Measurements from ENCODE around the gene CRACR2A.

Gene CRACR2A

DNA sequence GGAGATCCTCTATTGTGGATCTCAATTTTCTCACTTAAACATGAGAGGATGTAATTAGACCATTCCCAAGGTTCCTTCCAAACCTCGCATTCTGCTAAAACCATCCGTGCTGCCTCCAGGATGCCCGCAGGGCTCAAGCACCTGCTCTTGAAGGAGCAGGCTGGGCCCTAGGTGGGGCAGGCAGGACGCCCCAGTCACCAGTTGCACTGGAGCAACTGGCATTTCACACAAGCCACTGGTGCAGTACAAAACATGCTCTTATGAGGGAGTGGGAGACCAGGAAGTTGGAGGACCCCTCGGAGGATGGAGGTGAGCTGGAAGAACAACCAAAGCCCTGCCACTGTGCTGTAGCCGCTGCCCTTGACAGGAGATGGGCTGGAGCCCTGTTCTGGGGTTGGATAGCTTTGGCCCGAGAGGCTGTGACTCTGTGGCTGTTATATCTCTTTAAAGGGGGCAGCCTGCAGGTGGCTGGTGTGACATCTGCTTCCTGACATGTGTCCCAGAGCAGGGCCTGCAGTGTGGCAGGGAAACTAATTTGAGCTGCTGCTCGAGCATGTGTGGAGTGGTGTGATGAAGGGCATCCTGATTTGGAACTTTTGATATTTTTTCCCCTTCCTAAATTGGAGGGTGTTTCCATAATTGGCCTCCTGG is 122.2 kb downstream of the CRACR2A start:
- CTCF ChIA-PET = no interaction called here
- DNase-seq (ENCODE audit: extremely low spot score) = no peak
- POLR2A ChIA-PET = no interaction called here
- no peak for TF ChIP-seq LEF1 (IDR thresholded peaks at IDR 0.05; ENCODE audit: borderline replicate concordance)
- no peak for TF ChIP-seq NFRKB (IDR thresholded peaks at IDR 0.05)
- TF ChIP-seq SP1 (IDR thresholded peaks at IDR 0.05) = no peak

DNA sequence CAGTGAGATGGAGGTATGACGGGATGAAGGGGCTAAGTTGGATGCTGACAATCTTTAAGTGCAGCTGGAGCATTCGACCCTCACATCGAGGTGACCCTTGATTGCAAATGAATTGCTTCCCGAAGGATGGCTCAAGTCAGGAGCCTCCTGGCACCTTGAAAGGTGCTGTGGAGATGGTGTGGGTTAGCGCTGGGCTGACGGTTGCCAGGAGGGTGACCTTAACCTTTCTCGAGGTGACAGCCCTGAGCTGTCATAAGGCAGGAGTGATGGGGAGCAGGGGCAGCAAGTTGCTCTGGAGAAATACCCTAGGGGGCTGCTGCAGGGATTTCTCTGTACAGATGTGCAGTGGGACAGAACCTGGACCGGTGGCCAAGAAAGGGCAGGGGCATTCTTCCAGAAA is 122.8 kb downstream of the CRACR2A start:
- TF ChIP-seq LEF1 (IDR thresholded peaks at IDR 0.05; ENCODE audit: borderline replicate concordance) (no peak), SP1 (IDR thresholded peaks at IDR 0.05) (no peak), FOXM1 (IDR thresholded peaks at IDR 0.05; ENCODE audit: borderline replicate concordance) (no peak), FOXA1 (IDR thresholded peaks at IDR 0.05) (no peak), ELF4 (IDR thresholded peaks at IDR 0.05) (no peak), L3MBTL2 (conservative IDR thresholded peaks at IDR 0.05) (no peak), SUZ12 (IDR thresholded peaks at IDR 0.05) (no peak), ARNT (IDR thresholded peaks at IDR 0.05) (no peak), ZNF384 (IDR thresholded peaks at IDR 0.05) (no peak)
- no peak for DNase-seq (ENCODE audit: extremely low spot score)
- ChIA-PET POLR2A (no interaction called here), CTCF (no interaction called here)

- ChIA-PET POLR2A (no interaction called here), CTCF (no interaction called here)
- TF ChIP-seq SP1 (IDR thresholded peaks at IDR 0.05) = no peak
- no peak for TF ChIP-seq HDGF (IDR thresholded peaks at IDR 0.05; ENCODE audit: borderline replicate concordance)
- TF ChIP-seq LEF1 (IDR thresholded peaks at IDR 0.05; ENCODE audit: borderline replicate concordance) = no peak
- no peak for TF ChIP-seq FOXM1 (IDR thresholded peaks at IDR 0.05; ENCODE audit: borderline replicate concordance)
- no peak for TF ChIP-seq ARNT (IDR thresholded peaks at IDR 0.05)
- TF ChIP-seq, protein P1, sequence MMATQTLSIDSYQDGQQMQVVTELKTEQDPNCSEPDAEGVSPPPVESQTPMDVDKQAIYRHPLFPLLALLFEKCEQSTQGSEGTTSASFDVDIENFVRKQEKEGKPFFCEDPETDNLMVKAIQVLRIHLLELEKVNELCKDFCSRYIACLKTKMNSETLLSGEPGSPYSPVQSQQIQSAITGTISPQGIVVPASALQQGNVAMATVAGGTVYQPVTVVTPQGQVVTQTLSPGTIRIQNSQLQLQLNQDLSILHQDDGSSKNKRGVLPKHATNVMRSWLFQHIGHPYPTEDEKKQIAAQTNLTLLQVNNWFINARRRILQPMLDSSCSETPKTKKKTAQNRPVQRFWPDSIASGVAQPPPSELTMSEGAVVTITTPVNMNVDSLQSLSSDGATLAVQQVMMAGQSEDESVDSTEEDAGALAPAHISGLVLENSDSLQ (IDR thresholded peaks at IDR 0.05) = no peak
- TF ChIP-seq NFRKB (IDR thresholded peaks at IDR 0.05) = no peak
- no peak for TF ChIP-seq FOXK2 (IDR thresholded peaks at IDR 0.05)
- no peak for TF ChIP-seq BHLHE40 (IDR thresholded peaks at IDR 0.05; ENCODE audit: borderline replicate concordance)
- TF ChIP-seq ZNF384 (IDR thresholded peaks at IDR 0.05) = no peak
- TF ChIP-seq TARDBP (IDR thresholded peaks at IDR 0.05) = no peak
- TF ChIP-seq ELF4 (IDR thresholded peaks at IDR 0.05) = no peak
- no peak for DNase-seq (ENCODE audit: extremely low spot score)
Measured at GRCh38 chr12:3629057-3629830, 123.7 kb downstream of the CRACR2A start.

DNA sequence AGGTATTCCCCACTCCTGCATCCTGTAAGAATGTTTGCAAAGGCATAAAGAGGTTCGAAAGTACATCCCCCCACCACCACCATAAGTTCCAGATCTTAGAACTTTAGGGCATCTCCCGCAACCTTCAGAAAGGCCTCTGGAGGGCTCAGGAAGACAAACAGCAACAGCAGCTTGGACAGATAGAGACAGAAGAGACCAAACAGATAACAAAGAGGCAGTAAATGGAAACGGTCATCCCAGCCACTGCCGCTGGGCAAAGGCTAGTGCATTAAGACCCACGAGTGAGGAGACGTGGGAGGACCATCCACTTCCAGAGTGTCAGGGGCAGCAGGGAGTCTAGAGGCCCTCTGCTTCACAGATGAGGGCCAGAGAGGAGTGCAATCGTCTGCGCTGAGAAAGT is 124.3 kb downstream of the CRACR2A start:
- POLR2A ChIA-PET = no interaction called here
- DNase-seq (ENCODE audit: extremely low spot score) = no peak
- TF ChIP-seq NFRKB (IDR thresholded peaks at IDR 0.05) (no peak), TARDBP (IDR thresholded peaks at IDR 0.05) (no peak), SP1 (IDR thresholded peaks at IDR 0.05) (no peak), BHLHE40 (IDR thresholded peaks at IDR 0.05; ENCODE audit: borderline replicate concordance) (no peak), SUZ12 (IDR thresholded peaks at IDR 0.05) (no peak), CTBP1 (IDR thresholded peaks at IDR 0.05; ENCODE audit: borderline replicate concordance) (no peak), FOXM1 (IDR thresholded peaks at IDR 0.05; ENCODE audit: borderline replicate concordance) (no peak), ARNT (IDR thresholded peaks at IDR 0.05) (no peak), ELF4 (IDR thresholded peaks at IDR 0.05) (no peak), FOXK2 (IDR thresholded peaks at IDR 0.05) (no peak), HDGF (IDR thresholded peaks at IDR 0.05; ENCODE audit: borderline replicate concordance) (no peak), FOXA1 (IDR thresholded peaks at IDR 0.05) (no peak), LEF1 (IDR thresholded peaks at IDR 0.05; ENCODE audit: borderline replicate concordance) (no peak), L3MBTL2 (conservative IDR thresholded peaks at IDR 0.05) (no peak)
- TF ChIP-seq, protein P1 (IDR thresholded peaks at IDR 0.05) = no peak
- CTCF ChIA-PET = no interaction called here

GRCh38 chr12:3627336-3627735 is 125.6 kb downstream of the CRACR2A start:
- ChIA-PET POLR2A (no interaction called here), CTCF (interaction anchor here (0.6 kb wide), 1 partner anchor 328 kb away, joined by 3 read pairs; no protein-coding TSS in a partner anchor)
- no peak for DNase-seq (ENCODE audit: extremely low spot score)
- TF ChIP-seq SP1 (IDR thresholded peaks at IDR 0.05) (no peak), FOXK2 (IDR thresholded peaks at IDR 0.05) (no peak), ARNT (IDR thresholded peaks at IDR 0.05) (no peak), ZNF384 (IDR thresholded peaks at IDR 0.05) (no peak), ELF4 (IDR thresholded peaks at IDR 0.05) (no peak), LEF1 (IDR thresholded peaks at IDR 0.05; ENCODE audit: borderline replicate concordance) (no peak)

GRCh38 chr12:3624273-3624672 is 128.6 kb downstream of the CRACR2A start:
- ChIA-PET POLR2A (no interaction called here), CTCF (no interaction called here)
- TF ChIP-seq L3MBTL2 (conservative IDR thresholded peaks at IDR 0.05) (no peak), SUZ12 (IDR thresholded peaks at IDR 0.05) (no peak), ZNF384 (IDR thresholded peaks at IDR 0.05) (no peak), HDGF (IDR thresholded peaks at IDR 0.05; ENCODE audit: borderline replicate concordance) (no peak)
- DNase-seq (ENCODE audit: extremely low spot score) = no peak

All from HEK293T (cell line).